Suprapubic skin (tissue), 4 donors: ENCODE data around the gene IQCC.

ENCODE experiments used
- POLR2A ChIP-seq, 2 donors: fragments of 450-650 bp; IDR thresholded peaks; one replicate each; pipeline ENCODE4 v1.6.1; 2017; ENCODE audit warnings: antibody characterized with exemption in 2 of 2, mild to moderate bottlenecking in 2 of 2, moderate library complexity in 2 of 2
- POLR2AphosphoS5 ChIP-seq, 3 donors: sonication (generic); formaldehyde crosslinking; IDR thresholded peaks; one replicate each; pipeline ENCODE4 v1.6.1; 2017; ENCODE audit warnings: antibody characterized with exemption in 3 of 3
- TF ChIP-seq, protein P1 (sequence below), 2 donors: fragments of 200-600 bp in 1 of 2; fragments of 450-650 bp in 1 of 2; sonication (generic) in 1 of 2; IDR thresholded peaks; one replicate each; pipeline ENCODE4 v1.5.1; 2016 to 2019; ENCODE audit warnings: antibody characterized with exemption in 2 of 2, mild to moderate bottlenecking in 1 of 2, moderate library complexity in 1 of 2

GRCh38 chr1:32159189-32159588 lies 46.3 kb upstream of the IQCC start:
- TF ChIP-seq, protein P1, sequence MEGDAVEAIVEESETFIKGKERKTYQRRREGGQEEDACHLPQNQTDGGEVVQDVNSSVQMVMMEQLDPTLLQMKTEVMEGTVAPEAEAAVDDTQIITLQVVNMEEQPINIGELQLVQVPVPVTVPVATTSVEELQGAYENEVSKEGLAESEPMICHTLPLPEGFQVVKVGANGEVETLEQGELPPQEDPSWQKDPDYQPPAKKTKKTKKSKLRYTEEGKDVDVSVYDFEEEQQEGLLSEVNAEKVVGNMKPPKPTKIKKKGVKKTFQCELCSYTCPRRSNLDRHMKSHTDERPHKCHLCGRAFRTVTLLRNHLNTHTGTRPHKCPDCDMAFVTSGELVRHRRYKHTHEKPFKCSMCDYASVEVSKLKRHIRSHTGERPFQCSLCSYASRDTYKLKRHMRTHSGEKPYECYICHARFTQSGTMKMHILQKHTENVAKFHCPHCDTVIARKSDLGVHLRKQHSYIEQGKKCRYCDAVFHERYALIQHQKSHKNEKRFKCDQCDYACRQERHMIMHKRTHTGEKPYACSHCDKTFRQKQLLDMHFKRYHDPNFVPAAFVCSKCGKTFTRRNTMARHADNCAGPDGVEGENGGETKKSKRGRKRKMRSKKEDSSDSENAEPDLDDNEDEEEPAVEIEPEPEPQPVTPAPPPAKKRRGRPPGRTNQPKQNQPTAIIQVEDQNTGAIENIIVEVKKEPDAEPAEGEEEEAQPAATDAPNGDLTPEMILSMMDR (IDR thresholded peaks at IDR 0.05), result no peak
- no peak for TF ChIP-seq POLR2A (IDR thresholded peaks at IDR 0.05)
- no peak for TF ChIP-seq POLR2AphosphoS5 (IDR thresholded peaks at IDR 0.05)
